ENCODE data around the gene PRDM5.

DNA sequence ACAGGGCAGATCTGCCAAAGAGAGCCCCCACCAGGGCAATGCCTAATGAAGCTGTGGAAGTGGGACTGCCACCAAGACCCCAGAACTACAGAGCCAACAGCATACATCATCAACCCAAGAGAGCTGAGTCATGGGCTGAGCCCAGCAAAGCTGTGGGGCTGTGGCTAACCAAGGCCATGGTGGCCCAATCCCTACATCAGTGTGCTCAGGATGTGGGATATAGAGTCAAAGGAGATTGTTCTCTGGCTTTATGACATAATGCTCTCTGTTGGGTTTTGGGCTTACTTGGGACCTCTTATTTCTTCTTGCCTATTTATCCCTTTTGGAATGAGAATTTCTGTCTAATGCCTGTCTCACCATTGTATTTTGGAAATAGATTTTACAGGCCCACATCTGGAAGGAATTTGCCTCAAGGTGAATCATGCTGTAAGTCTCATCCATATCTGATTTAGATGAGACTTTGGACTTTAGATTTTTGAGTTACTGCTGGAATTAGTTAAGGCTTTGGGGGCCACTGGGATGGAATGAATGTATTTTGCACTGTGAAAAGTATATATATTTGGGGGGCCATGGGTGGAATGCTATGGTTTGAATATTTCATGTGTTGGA, 5.4 kb upstream of the PRDM5 start:
- TF ChIP-seq, protein P1, sequence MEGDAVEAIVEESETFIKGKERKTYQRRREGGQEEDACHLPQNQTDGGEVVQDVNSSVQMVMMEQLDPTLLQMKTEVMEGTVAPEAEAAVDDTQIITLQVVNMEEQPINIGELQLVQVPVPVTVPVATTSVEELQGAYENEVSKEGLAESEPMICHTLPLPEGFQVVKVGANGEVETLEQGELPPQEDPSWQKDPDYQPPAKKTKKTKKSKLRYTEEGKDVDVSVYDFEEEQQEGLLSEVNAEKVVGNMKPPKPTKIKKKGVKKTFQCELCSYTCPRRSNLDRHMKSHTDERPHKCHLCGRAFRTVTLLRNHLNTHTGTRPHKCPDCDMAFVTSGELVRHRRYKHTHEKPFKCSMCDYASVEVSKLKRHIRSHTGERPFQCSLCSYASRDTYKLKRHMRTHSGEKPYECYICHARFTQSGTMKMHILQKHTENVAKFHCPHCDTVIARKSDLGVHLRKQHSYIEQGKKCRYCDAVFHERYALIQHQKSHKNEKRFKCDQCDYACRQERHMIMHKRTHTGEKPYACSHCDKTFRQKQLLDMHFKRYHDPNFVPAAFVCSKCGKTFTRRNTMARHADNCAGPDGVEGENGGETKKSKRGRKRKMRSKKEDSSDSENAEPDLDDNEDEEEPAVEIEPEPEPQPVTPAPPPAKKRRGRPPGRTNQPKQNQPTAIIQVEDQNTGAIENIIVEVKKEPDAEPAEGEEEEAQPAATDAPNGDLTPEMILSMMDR (IDR thresholded peaks at IDR 0.05), result no peak
- no peak for TF ChIP-seq POLR2A (IDR thresholded peaks at IDR 0.05)

All from thyroid gland (tissue), 4 donors.